Suprapubic skin (tissue), 4 donors: Measurements from ENCODE around the gene NAV3. TPM values are rescaled to one million over a fixed set of nuclear protein-coding genes. Genes with fewer than 3 reads are reported as not detected.
"Not testable (repeated sequence)": the region's sequence is repeated elsewhere in the genome, so short reads cannot be mapped to it uniquely, and the experiment has no call there.

Source experiments
- DNase-seq, 2 donors: peaks; one replicate each; pipeline ENCODE4 v3.0.0-alpha.2; 2019; ENCODE audit warnings: low spot score in 2 of 2
- H3K27ac ChIP-seq: fragments of 200-600 bp; sonication (generic); one replicate; pipeline ENCODE4 v1.5.1; 2019
- H3K27me3 ChIP-seq: fragments of 200-600 bp; sonication (generic); one replicate; pipeline ENCODE4 v1.5.1; 2019
- H3K36me3 ChIP-seq: fragments of 200-600 bp; sonication (generic); one replicate; pipeline ENCODE4 v1.5.1; 2019
- H3K4me1 ChIP-seq: fragments of 200-600 bp; sonication (generic); one replicate; pipeline ENCODE4 v1.5.1; 2019
- H3K4me3 ChIP-seq: fragments of 200-600 bp; sonication (generic); one replicate; pipeline ENCODE4 v1.5.1; 2019; ENCODE audit warnings: mild to moderate bottlenecking
- H3K9me3 ChIP-seq: fragments of 200-600 bp; sonication (generic); one replicate; pipeline ENCODE4 v1.5.1; 2019
- EP300 ChIP-seq: sonication (generic); formaldehyde crosslinking; IDR thresholded peaks from one replicate; pipeline ENCODE4 v1.6.1; 2017; ENCODE audit warnings: antibody characterized with exemption
- POLR2A ChIP-seq, 2 donors: fragments of 450-650 bp; IDR thresholded peaks; one replicate each; pipeline ENCODE4 v1.6.1; 2017; ENCODE audit warnings: antibody characterized with exemption in 2 of 2, mild to moderate bottlenecking in 2 of 2, moderate library complexity in 2 of 2
- POLR2AphosphoS5 ChIP-seq, 3 donors: sonication (generic); formaldehyde crosslinking; IDR thresholded peaks; one replicate each; pipeline ENCODE4 v1.6.1; 2017; ENCODE audit warnings: antibody characterized with exemption in 3 of 3
- WGBS: methylation state at CpG from one replicate; pipeline ENCODE4 v1.1.5; 2018; 5-methylcytosine and 5-hydroxymethylcytosine counted together
- total RNA-seq, 4 donors: library from RNA; depleted of rRNA; stranded (reverse); fragments of >200 nt; gene quantifications; one replicate each; pipeline ENCODE4 v1.1.0, GENCODE V29; 2016
- TF ChIP-seq, protein P1 (sequence below), 2 donors: fragments of 200-600 bp in 1 of 2; fragments of 450-650 bp in 1 of 2; sonication (generic) in 1 of 2; IDR thresholded peaks; one replicate each; pipeline ENCODE4 v1.5.1; 2016 to 2019; ENCODE audit warnings: antibody characterized with exemption in 2 of 2, mild to moderate bottlenecking in 1 of 2, moderate library complexity in 1 of 2

NAV3 gene
- total RNA-seq, 4 donors from 2014 or later, result 11.7 to 20.9 (median 15.7) TPM

DNA sequence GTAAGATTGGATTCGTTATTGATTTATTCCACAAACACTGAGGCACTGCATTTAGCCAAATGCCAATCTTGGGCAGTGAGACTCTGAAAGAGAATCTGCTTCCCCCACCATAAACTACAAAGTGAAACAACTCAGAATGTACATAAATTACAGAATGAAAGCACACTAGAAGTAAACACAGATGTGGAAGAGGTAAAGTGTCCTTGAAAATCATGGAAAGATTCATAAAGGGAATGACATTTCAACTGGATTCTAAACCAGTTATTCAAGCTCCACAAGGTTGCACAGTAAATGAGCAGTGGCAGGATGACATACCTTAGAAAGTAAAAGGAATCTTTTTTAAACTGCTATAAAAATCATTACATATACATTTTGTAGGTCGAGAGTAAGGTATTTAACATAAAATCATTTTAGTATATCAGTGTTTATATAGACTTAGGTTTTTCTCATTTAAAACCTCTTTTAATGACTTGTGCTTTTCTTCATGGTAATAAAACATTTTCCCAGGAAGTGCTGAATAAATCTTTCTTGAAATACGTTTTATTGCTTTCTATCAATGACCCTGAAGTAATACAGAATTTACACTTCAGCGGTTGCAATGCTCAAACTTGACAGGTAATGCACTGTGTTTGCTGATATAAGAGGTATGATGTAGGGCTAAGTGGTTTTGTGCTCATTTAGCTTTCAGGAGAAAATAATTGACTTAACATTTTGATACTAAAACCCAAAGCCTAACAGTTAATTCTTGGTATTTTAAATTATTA lies 270.6 kb downstream of the NAV3 start:
- peaks cover 5% of the 10 kb centered on the region for H3K4me1 ChIP-seq
- DNase-seq, result no peak
- H3K27me3 ChIP-seq, result no peaks in the 10 kb centered on the region
- H3K9me3 ChIP-seq, result no peaks in the 10 kb centered on the region
- H3K4me3 ChIP-seq, result no peak overlapping the region
- no peak overlapping the region for H3K27ac ChIP-seq
- no peak for TF ChIP-seq POLR2AphosphoS5 (IDR thresholded peaks at IDR 0.05)
- TF ChIP-seq, protein P1, sequence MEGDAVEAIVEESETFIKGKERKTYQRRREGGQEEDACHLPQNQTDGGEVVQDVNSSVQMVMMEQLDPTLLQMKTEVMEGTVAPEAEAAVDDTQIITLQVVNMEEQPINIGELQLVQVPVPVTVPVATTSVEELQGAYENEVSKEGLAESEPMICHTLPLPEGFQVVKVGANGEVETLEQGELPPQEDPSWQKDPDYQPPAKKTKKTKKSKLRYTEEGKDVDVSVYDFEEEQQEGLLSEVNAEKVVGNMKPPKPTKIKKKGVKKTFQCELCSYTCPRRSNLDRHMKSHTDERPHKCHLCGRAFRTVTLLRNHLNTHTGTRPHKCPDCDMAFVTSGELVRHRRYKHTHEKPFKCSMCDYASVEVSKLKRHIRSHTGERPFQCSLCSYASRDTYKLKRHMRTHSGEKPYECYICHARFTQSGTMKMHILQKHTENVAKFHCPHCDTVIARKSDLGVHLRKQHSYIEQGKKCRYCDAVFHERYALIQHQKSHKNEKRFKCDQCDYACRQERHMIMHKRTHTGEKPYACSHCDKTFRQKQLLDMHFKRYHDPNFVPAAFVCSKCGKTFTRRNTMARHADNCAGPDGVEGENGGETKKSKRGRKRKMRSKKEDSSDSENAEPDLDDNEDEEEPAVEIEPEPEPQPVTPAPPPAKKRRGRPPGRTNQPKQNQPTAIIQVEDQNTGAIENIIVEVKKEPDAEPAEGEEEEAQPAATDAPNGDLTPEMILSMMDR (IDR thresholded peaks at IDR 0.05), result no peak
- no peak for TF ChIP-seq POLR2A (IDR thresholded peaks at IDR 0.05)
- TF ChIP-seq EP300, result no peak
- WGBS, result 42% methylated on average over 4 of the region's 4 CpGs
- H3K36me3 ChIP-seq, result no peaks in the 10 kb centered on the region

DNA sequence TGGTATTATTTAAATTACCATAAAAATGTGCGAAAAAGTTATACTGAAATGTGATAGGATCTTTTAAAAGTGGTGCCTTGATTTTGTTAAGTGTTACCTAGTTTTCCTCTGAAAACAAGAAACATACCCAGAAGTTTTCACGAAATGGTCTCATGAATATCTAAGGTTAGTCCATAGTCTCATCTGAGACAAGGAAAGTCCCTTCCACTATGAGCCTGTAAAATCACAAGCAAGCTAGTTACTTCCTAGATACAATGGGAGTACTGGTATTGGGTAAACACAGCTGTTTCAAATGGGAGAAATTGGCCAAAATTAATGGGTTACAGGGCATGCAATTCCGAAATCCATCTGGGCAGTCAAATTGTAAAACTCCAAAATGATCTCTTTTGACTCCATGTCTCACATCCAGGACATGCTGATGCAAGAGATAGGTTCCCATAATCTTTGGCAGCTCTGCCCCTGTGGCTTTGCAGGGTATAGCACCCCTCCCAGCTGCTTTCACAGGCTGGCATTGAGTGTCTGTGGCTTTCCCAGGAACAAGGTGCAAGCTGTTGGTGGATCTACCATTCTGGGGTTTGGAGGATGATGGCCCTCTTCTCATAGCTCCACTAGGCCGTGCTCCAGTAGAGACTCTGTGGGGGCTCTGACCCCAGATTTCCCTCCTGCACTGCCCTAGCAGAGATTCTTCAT lies 271.4 kb downstream of the NAV3 start:
- Histone ChIP-seq H3K36me3 (no peaks in the 10 kb centered on the region), H3K27ac (no peak overlapping the region), H3K4me1 (peaks cover 3% of the 10 kb centered on the region), H3K27me3 (no peaks in the 10 kb centered on the region), H3K9me3 (no peaks in the 10 kb centered on the region), H3K4me3 (no peak overlapping the region)
- no peak for TF ChIP-seq POLR2AphosphoS5 (IDR thresholded peaks at IDR 0.05)
- TF ChIP-seq, protein P1 (IDR thresholded peaks at IDR 0.05), result no peak
- TF ChIP-seq POLR2A (IDR thresholded peaks at IDR 0.05), result no peak
- no peak for TF ChIP-seq EP300
- no peak for DNase-seq
- 85% methylated on average over 4 of the region's 4 CpGs for WGBS

DNA sequence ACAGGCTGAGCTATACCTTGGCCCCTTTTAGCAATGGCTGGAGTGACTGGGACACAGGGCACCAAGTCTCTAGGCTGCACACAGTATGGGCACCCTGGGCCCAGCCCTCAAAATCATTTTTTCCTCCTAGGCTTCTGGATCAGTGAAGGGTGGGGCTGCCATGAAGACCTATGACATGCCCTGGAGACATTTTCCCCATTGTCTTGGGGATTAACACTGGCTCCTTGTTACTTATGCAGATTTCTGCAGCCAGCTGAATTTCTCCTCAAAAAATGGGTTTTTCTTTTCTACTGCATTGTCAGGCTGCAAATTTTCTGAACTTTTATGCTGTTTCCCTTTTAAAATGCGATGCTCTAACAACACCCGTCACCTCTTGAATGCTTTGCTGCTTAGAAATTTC lies 272.1 kb downstream of the NAV3 start:
- H3K27me3 ChIP-seq, H3K36me3 ChIP-seq, H3K4me1 ChIP-seq, H3K27ac ChIP-seq, DNase-seq, H3K4me3 ChIP-seq, H3K9me3 ChIP-seq: not testable (repeated sequence)
- WGBS, result 81% methylated on average over 2 of the region's 2 CpGs

DNA sequence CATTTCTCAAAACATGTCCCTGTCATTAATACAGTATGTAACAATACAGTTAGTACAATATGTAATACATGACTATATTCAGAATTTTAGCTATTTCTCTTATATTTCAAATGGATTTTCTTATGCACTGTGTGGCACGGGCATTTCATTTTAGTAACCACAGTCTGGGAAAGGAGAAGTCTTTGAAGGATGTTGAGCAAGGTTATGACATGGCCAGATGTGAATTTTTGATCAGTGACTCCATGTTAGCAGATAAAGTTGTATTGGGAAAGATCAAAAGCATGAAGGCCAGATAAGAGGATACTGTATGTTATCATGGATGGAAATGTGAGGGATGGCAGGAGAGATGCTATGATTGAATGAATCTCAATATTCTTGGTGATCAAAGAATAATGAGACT lies 285.2 kb downstream of the NAV3 start:
- peaks cover 11% of the 10 kb centered on the region for H3K4me1 ChIP-seq
- no peaks in the 10 kb centered on the region for H3K36me3 ChIP-seq
- 75% methylated on average over 1 of the region's 1 CpG for WGBS
- DNase-seq, result no peak
- H3K9me3 ChIP-seq, result peaks cover 4% of the 10 kb centered on the region
- no peak overlapping the region for H3K4me3 ChIP-seq
- no peaks in the 10 kb centered on the region for H3K27me3 ChIP-seq
- TF ChIP-seq, protein P1 (IDR thresholded peaks at IDR 0.05), result no peak
- no peak for TF ChIP-seq POLR2AphosphoS5 (IDR thresholded peaks at IDR 0.05)
- TF ChIP-seq POLR2A (IDR thresholded peaks at IDR 0.05), result no peak
- TF ChIP-seq EP300, result no peak
- no peak overlapping the region for H3K27ac ChIP-seq

DNA sequence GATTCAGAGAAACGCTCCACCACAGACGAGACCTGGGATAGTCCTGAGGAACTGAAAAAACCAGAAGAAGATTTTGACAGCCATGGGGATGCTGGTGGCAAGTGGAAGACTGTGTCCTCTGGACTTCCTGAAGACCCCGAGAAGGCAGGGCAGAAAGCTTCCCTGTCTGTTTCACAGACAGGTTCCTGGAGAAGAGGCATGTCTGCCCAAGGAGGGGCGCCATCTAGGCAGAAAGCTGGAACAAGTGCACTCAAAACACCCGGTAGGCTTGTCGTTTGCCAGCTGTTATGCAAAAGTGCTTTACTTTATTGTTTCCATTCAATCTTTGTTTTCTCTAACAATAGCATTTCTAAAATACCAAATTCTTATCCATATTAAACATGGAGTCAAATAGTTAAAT lies 287.3 kb downstream of the NAV3 start:
- H3K27ac ChIP-seq, result no peak overlapping the region
- no peak overlapping the region for H3K4me3 ChIP-seq
- peaks cover 13% of the 10 kb centered on the region for H3K4me1 ChIP-seq
- TF ChIP-seq, protein P1 (IDR thresholded peaks at IDR 0.05), result no peak
- TF ChIP-seq POLR2A (IDR thresholded peaks at IDR 0.05) (no peak), EP300 (no peak), POLR2AphosphoS5 (IDR thresholded peaks at IDR 0.05) (no peak)
- WGBS, result 78% methylated on average over 6 of the region's 6 CpGs
- no peaks in the 10 kb centered on the region for H3K27me3 ChIP-seq
- no peaks in the 10 kb centered on the region for H3K36me3 ChIP-seq
- DNase-seq, result no peak
- H3K9me3 ChIP-seq, result no peaks in the 10 kb centered on the region
